Uterus (tissue), 4 donors: ENCODE measurements around the gene SCP2. TPM values are rescaled to one million over a fixed set of nuclear protein-coding genes. Genes with fewer than 3 reads are reported as not detected.
"Not testable (repeated sequence)": the region's sequence is repeated elsewhere in the genome, so short reads cannot be mapped to it uniquely, and the experiment has no call there.

Experiments used
- DNase-seq, 2 donors: peaks; one replicate each; pipeline ENCODE4 v3.0.0-alpha.2; 2019 to 2020
- H3K27ac ChIP-seq, 2 donors: fragments of 200-600 bp; sonication (generic); 1 replicate in 1 of 2; 2 replicates in 1 of 2; pipeline ENCODE4 v1.5.1; 2016 to 2018
- H3K27me3 ChIP-seq, 2 donors: fragments of 200-600 bp; sonication (generic); one replicate each; pipeline ENCODE4 v1.5.1; 2018 to 2019; ENCODE audit warnings: control low read depth in 1 of 2
- H3K36me3 ChIP-seq, 2 donors: fragments of 200-600 bp; sonication (generic); one replicate each; pipeline ENCODE4 v1.5.1; 2019; ENCODE audit warnings: control low read depth in 1 of 2
- H3K4me1 ChIP-seq, 2 donors: fragments of 200-600 bp; sonication (generic); one replicate each; pipeline ENCODE4 v1.5.1; 2018 to 2019; ENCODE audit warnings: control low read depth in 1 of 2
- H3K4me3 ChIP-seq, 2 donors: fragments of 200-600 bp; sonication (generic); 1 replicate in 1 of 2; 2 replicates in 1 of 2; pipeline ENCODE4 v1.5.1; 2018 to 2019; ENCODE audit warnings: mild to moderate bottlenecking in 1 of 2
- H3K9me3 ChIP-seq, 2 donors: fragments of 200-600 bp; sonication (generic); one replicate each; pipeline ENCODE4 v1.5.1; 2019; ENCODE audit warnings: control low read depth in 1 of 2
- CTCF ChIP-seq, 4 experiments: fragments of 200-600 bp in 2 of 4; fragments of 450-650 bp in 2 of 4; sonication (generic) in 2 of 4; IDR thresholded peaks; one replicate each; pipeline ENCODE4 v1.5.1; 2016 to 2019; ENCODE audit warnings: antibody characterized with exemption in 4 of 4, mild to moderate bottlenecking in 2 of 4, moderate library complexity in 1 of 4
- POLR2A ChIP-seq, 2 donors: fragments of 450-650 bp; IDR thresholded peaks; one replicate each; pipeline ENCODE4 v1.6.1; 2016; ENCODE audit warnings: antibody characterized with exemption in 2 of 2, mild to moderate bottlenecking in 1 of 2, moderate library complexity in 1 of 2
- intact Hi-C: fragments of 100-400 bp; cut with DNase I; formaldehyde crosslinking; loops from one replicate; pipeline ENCODE4 v1.15.1; 2023; ENCODE audit warnings: low total_unique reads
- total RNA-seq, 4 donors: library from RNA; depleted of rRNA in 3 of 4; stranded (reverse); fragments of >200 nt in 3 of 4; gene quantifications; one replicate each; pipeline versions ENCODE4 v1.1.0 to v1.2.4, GENCODE V29; 2014 to 2023
- donor health status: DM: yes; HTN: yes; CAD: no.

The SCP2 gene
- total RNA-seq, 4 donors from 2014 or later, result 29.2 to 151 (median 84.6) TPM

- H3K4me1 ChIP-seq, result no peaks in the 10 kb centered on the region
- no peaks in the 10 kb centered on the region for H3K36me3 ChIP-seq
- no peak for DNase-seq
- no peak overlapping the region for H3K27ac ChIP-seq
- no peaks in the 10 kb centered on the region for H3K27me3 ChIP-seq
- no peaks in the 10 kb centered on the region for H3K9me3 ChIP-seq
- intact Hi-C loops, result no loop called here
- H3K4me3 ChIP-seq, result no peak overlapping the region
- TF ChIP-seq CTCF (IDR thresholded peaks at IDR 0.05) (no peak), POLR2A (IDR thresholded peaks at IDR 0.05) (no peak)
Measured at GRCh38 chr1:52952112-52952511, 25.0 kb downstream of the SCP2 start.

GRCh38 chr1:52955129-52955970, 28.3 kb downstream of the SCP2 start:
- intact Hi-C loops, result no loop called here
- no peak for TF ChIP-seq POLR2A (IDR thresholded peaks at IDR 0.05)
- no peak for TF ChIP-seq CTCF (IDR thresholded peaks at IDR 0.05)
- Histone ChIP-seq H3K27me3 (no peaks in the 10 kb centered on the region), H3K36me3 (no peaks in the 10 kb centered on the region), H3K27ac (peak overlapping the region; percentile 35 to 59), H3K9me3 (no peaks in the 10 kb centered on the region), H3K4me3 (no peak overlapping the region), H3K4me1 (no peaks in the 10 kb centered on the region)
- DNase-seq, result no peak

- H3K27me3 ChIP-seq, result no peaks in the 10 kb centered on the region
- H3K9me3 ChIP-seq, result no peaks in the 10 kb centered on the region
- H3K27ac ChIP-seq, result no peak overlapping the region
- H3K4me1 ChIP-seq, result no peaks in the 10 kb centered on the region
- H3K4me3 ChIP-seq, result no peak overlapping the region
- intact Hi-C loops, result no loop called here
- no peaks in the 10 kb centered on the region for H3K36me3 ChIP-seq
- TF ChIP-seq POLR2A (IDR thresholded peaks at IDR 0.05), result no peak
- no peak for TF ChIP-seq CTCF (IDR thresholded peaks at IDR 0.05)
- no peak for DNase-seq
Measured at GRCh38 chr1:52963101-52963500, 36.0 kb downstream of the SCP2 start.

- no peak for DNase-seq
- Histone ChIP-seq H3K27me3 (no peaks in the 10 kb centered on the region), H3K4me1 (no peaks in the 10 kb centered on the region), H3K27ac (no peak overlapping the region), H3K4me3 (no peak overlapping the region), H3K9me3 (no peaks in the 10 kb centered on the region), H3K36me3 (no peaks in the 10 kb centered on the region)
- TF ChIP-seq POLR2A (IDR thresholded peaks at IDR 0.05) (no peak), CTCF (IDR thresholded peaks at IDR 0.05) (no peak)
- intact Hi-C loops, result no loop called here
Measured at GRCh38 chr1:52967666-52968065, 40.6 kb downstream of the SCP2 start.

- H3K27ac ChIP-seq, DNase-seq, intact Hi-C loops: not testable (repeated sequence)
Measured at GRCh38 chr1:52969234-52969633, 42.2 kb downstream of the SCP2 start.

More at GRCh38 chr1:52969234-52969633, 42.2 kb downstream of the SCP2 start:
- H3K4me3 ChIP-seq, H3K9me3 ChIP-seq, H3K4me1 ChIP-seq, H3K36me3 ChIP-seq, H3K27me3 ChIP-seq: not testable (repeated sequence)
